Stimulated activated CD4-positive, alpha-beta T cell treated with anti-CD3 and anti-CD28 coated beads, Interleukin-1b, Interleukin-23, amount 100 ng/mL, for 48 hours (primary cell): ENCODE measurements around the gene RASSF1.
A peak's percentile ranks its signal among the peaks of the same experiment; 100 is the strongest.

Experiments used
- DNase-seq: peaks from one replicate; pipeline ENCODE4 v3.0.0-alpha.2; 2020

Gene RASSF1

DNA sequence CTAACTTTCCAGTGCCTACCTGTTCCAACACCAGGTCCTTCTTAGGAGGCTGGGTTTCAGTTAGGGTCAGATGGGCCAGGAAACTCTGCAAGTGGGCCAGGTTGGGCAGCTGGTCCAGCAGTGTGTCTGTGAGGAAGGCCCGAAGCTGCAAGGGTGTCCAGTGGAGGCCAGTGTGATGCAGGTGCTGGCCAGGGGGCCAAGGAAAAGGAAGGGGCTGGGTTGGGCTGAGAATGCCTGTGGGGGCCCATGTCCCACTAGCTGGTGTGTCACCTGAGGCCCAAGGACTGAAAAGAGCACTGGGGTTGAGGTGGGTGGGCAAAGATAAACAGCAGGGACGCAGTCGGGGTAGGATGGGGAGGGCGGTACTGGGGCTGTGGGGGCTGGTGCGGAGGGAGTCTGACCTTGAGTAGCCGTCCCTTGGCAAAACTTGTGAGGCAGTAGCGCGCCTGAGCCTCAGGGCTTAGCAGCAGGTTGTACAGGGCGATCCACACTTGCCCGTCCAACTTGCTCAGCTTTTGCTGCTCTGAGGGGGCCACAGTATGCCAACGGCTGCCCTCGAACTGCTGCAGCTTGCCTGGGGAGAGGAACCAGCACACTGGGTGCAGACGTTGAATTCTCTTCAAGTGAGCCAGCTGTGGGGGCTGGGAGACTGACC is 1.5 kb upstream of the RASSF1 start:
- no peak for DNase-seq

GRCh38 chr3:50341537-50341936 is 901 bp upstream of the RASSF1 start:
- DNase-seq: no peak

GRCh38 chr3:50340147-50340447 is 539 bp downstream of the RASSF1 start:
- DNase-seq: no peak

DNA sequence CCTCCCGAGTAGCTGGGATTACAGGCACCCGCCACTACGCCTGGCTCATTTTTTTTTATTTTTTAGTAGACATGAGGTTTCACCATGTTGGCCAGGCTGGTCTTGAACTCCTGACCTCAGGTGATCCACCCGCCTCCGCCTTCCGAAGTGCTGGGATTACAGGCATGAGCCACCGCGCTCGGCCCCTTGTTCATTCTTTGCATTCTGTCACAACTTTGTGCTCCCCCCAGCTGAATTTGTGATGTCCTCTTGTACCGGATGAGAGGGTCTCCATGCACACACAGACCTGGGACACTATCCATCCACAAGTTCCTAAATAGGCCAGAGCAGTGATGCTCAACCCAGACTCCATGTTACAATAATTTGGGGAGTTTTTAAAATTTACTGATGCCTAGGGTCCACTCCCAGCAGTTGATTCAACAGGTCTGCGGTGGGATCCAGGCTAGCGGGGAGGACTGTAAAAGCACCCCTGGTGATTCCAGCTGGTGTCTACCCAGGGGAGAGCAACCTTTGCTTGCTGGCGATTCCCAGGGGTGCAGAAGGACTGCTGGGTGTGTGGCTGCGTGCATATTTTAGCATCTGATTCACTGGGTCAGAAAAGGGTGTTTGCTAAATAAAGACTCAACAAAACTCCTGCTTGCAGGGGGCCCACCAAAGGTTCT is 1.0 kb downstream of the RASSF1 start:
- DNase-seq: no peak

DNA sequence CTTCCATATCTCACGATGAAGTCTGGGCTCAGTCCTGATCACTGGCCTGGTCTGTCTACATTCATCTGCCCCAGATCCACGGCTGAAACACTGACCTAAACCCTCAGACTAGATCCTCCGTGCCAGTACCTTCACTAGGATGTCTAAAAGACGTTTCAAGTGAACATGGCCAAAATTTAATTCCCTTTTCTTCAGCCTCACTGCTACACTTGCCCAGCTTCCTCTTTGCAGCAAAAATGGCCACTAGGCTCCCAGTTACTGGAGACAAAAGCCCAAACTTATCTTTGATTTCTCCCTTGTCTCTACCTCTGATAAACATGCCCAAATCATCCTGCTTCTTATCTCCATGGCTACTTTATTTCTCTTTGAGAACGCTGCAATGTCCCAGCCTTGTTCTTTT is 1.7 kb downstream of the RASSF1 start:
- DNase-seq: no peak

DNA sequence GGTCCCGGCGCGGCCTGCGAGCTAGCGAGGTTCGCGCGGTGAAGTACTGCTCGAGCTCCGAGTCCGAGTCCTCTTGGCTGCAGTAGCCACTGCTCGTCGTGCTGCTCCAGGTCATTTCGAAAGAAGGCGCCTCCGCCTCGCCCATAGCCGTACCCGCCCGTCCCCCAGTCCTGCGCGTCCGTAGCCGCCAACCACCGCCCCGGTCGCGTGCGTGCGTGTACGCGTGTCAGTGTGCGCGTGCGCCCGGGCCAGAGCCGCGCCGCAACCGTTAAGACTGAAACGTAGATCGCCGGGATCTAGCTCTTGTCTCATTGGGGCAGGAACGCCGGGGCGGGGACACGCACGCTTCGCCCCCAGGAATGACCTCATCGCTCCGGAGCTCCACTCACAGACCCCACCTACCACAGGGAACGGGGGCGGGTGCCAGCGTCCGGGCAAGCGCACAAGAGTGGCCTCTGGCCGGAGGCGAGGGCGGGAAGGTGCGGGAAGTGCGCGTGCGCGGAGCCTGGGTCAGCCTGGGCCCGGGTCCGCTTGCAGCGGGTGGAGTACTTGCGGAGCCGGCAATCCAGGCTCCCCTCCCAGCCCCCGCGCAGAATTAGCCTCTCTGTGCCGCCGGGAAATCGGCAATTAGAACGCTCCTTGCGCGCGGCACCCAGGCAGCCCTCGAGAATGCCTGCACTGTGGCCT is 3.3 kb downstream of the RASSF1 start:
- peak; percentile 97 for DNase-seq

DNA sequence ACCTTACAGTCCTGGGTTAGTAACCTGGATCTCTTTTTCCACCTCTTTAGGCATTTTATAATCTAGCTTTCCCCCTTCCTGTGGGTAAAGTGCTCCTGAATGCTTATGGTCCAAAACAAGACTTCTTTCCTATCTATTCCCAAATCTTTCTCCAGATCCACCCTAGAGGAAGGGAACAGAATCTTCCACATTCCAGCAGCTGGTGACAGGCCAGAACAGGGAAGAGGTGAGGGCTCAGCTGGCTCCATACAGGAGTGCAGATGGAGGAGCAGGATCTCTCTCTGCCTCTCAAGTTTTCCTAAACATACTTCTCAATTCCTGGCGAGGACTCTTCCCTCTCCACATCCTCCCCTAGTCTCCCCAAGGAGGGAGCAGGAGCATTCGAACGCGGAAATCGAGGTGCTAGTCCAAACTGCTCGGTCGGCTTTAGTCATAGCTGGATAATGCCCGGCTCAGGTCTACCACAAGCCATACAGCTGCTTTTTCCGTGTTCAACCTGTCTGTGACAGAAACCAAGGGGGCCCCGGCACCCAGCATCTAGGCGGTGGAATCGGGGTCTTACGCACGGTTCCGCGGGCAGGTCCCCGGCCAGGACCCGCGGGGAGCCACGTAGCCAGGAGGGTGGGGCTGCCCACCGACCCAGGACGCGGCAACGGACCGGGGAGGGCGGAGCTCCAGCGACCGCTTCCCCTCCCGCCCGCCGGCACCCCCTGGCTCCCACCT is 4.0 kb downstream of the RASSF1 start:
- no peak for DNase-seq

DNA sequence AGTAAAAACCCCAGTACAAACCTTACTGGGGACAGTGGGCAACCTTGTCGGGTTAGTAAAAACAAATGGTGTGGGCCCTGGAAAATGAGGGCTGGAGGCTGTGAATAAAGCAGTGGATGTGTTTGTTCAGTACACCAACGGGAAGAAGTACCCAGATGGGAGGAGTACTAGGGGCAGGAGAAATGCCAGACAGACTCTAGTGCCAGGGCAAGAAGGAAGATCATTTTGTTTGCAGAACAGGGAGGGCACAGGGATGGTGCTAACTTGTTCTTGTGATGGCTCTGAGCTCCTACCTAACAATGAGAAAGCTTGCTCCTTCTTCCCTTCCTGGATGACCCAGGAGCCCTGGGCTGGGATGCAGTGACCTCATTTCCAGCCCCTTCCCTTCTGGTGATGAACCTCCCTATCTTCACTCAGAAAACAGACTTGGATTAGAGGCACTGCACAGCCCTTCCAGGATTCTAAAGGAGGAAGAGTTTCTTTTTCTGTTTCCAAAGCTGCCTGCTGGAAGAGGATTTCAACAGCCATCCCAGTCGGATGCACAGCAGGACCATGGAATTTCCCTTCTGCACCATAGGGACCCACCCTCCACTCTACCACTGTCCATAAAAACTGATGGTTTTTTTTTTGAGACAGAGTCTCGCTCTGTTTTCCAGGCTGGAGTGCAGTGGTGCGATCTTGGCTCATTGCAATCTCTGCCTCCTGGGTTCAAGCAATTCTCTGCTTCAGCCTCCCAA is 6.1 kb downstream of the RASSF1 start:
- DNase-seq: no peak

GRCh38 chr3:50333744-50334328 is 6.8 kb downstream of the RASSF1 start:
- DNase-seq: no peak

- no peak for DNase-seq
Measured at GRCh38 chr3:50331364-50331907, 9.2 kb downstream of the RASSF1 start.

GRCh38 chr3:50330330-50330729 is 10.3 kb downstream of the RASSF1 start:
- no peak for DNase-seq

DNA sequence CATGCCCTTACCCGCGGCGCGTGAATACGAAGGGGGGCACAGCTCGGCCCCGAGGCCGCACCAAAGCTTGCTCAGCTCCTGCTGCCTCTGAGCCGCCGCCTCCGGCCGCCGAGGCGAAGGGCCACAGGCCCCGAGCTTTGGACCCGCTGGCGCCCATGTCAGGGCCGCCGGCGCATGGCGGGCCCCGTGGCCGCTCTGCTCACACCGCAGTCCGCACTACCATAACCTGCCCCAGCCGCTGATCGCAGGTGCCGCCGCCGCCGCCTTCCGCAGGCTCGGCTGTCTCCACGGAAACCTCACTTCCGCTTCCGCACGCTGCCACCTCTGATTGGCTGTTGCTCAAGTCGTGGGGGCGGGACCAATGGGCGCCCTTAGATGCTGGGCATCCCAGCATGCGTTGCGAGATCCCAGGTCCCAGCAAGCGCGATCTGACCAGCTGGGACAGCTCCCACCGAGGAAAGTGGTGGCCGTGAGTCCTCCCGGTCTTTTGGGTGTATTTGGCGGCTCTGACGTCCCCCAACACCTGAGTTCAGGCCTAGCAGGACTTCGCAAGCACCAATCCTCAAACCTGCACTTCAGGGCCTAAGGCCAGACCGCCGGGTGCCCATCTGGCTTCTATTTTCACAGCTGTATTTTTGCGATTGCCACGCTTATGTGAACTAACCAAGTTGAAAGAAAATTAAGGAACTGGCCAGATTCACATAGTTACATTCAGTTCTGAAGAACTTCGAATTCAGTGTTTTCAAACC is 12.5 kb downstream of the RASSF1 start, which contains the start of gene TUSC2:
TUSC2 (minus strand) TSS at position 281 of the 749 bp plus-strand sequence; CDS start at position 157, 124 bp downstream.
- DNase-seq: peak; percentile 95

GRCh38 chr3:50327129-50327528 is 13.5 kb downstream of the RASSF1 start:
- no peak for DNase-seq

DNA sequence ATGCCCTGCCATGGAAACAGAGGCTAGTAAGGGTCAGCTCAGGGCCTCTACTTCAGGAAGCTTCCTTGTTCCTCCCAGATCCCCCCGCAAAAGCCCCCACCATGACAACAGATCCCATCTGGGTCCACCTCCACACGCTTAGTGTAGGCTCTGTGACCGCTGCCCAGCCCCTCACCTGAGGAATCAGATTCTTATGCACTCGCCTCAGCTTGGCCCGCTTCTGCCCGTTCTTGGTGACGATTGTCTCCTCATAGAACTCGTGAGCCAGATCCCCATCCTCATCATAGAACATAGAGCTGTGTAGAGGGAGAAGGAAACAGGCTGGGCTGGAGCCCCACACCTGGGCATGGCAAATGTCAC is 14.5 kb downstream of the RASSF1 start:
- no peak for DNase-seq

- no peak for DNase-seq
Measured at GRCh38 chr3:50325497-50326181, 15.0 kb downstream of the RASSF1 start.

GRCh38 chr3:50325113-50325480 is 15.5 kb downstream of the RASSF1 start:
- no peak for DNase-seq

- peak; percentile 54 for DNase-seq
Measured at GRCh38 chr3:50324351-50325112, 16.1 kb downstream of the RASSF1 start.

DNA sequence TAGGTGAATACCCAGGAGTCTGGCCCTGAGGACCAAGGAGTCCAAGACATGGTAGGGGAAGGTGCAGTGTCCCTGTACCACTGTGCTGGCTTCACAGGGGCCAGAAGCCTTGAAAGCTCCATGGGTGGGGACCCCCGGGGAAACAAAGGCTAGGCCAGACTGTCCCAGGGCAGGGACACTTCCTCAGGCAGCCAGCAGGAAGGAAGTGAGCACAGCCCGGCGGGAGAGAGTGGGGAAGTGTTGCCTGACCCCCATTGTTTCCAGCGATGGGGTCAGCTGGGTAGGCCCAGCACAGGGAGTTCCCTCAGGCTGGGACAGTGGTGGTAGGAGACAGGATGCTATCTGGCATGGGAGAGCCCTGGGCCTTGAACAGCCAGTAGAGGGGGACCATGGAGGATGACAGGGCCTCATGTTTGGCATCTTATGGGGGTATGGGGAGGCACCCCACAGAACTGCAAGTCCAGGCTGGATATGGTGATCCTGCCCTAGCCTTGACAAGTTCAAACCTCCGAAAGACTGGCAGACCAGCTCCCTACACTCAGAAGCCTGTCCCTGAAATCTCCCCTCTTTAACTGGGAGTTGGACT is 16.9 kb downstream of the RASSF1 start:
- DNase-seq: no peak

DNA sequence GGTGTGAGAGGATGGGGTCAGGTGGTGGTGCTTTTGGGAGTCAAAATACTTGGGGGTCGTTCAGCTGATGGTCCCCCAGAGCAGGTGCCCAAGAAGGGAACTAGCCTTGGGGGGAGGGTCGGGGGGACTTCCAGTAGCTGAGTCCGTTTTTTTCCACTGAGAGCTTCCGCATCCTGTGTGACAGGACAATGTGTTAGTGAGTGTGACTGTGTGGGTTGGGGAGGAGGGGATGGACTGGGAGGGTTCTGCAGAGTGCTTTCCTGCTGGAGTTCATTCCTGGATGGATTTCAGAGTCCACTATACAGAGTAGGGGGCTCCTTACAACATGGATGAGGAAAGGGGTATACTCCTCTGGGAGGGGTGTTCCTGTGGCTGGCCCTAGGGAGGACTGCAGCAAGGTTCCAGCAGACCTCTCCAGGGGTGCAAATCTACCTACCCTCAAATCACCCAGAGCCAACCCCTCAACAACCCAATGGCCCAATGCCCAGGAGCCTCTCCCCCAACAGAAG is 17.5 kb downstream of the RASSF1 start:
- no peak for DNase-seq
